ENCODE results near the gene DDX10.

DDX10 gene

GRCh38 chr11:108873941-108874340, 209.1 kb downstream of the DDX10 start:
- Histone ChIP-seq H3K27me3 (ENCODE audit: low read depth, low read length) (no peaks in the 10 kb centered on the region), H3K4me1 (ENCODE audit: control insufficient read depth in 1 of 2, insufficient read depth in 2 of 2, low read length in 2 of 2) (no peaks in the 10 kb centered on the region), H3K36me3 (ENCODE audit: control insufficient read depth in 1 of 2, insufficient read depth in 2 of 2, low read length in 2 of 2) (peaks cover 0 to 17% of the 10 kb centered on the region in 2 donors), H3K27ac (ENCODE audit: low read length) (no peak overlapping the region), H3K9me3 (ENCODE audit: control insufficient read depth in 1 of 2, low read length in 2 of 2) (no peaks in the 10 kb centered on the region), H3K4me3 (ENCODE audit: low read depth in 1 of 2, low read length in 2 of 2) (no peak overlapping the region)

- Histone ChIP-seq H3K36me3 (ENCODE audit: control insufficient read depth in 1 of 2, insufficient read depth in 2 of 2, low read length in 2 of 2) (peaks cover 0 to 17% of the 10 kb centered on the region in 2 donors), H3K27ac (ENCODE audit: low read length) (no peak overlapping the region), H3K27me3 (ENCODE audit: low read depth, low read length) (no peaks in the 10 kb centered on the region), H3K9me3 (ENCODE audit: control insufficient read depth in 1 of 2, low read length in 2 of 2) (no peaks in the 10 kb centered on the region), H3K4me1 (ENCODE audit: control insufficient read depth in 1 of 2, insufficient read depth in 2 of 2, low read length in 2 of 2) (no peaks in the 10 kb centered on the region), H3K4me3 (ENCODE audit: low read depth in 1 of 2, low read length in 2 of 2) (no peak overlapping the region)
Observed at GRCh38 chr11:108875134-108875533, 210.3 kb downstream of the DDX10 start.

GRCh38 chr11:108877178-108877577, 212.3 kb downstream of the DDX10 start:
- H3K36me3 ChIP-seq (ENCODE audit: control insufficient read depth in 1 of 2, insufficient read depth in 2 of 2, low read length in 2 of 2): peaks cover 0 to 12% of the 10 kb centered on the region in 2 donors
- no peaks in the 10 kb centered on the region for H3K27me3 ChIP-seq (ENCODE audit: low read depth, low read length)
- H3K4me3 ChIP-seq (ENCODE audit: low read depth in 1 of 2, low read length in 2 of 2): no peak overlapping the region
- no peak overlapping the region for H3K27ac ChIP-seq (ENCODE audit: low read length)
- H3K9me3 ChIP-seq (ENCODE audit: control insufficient read depth in 1 of 2, low read length in 2 of 2): no peaks in the 10 kb centered on the region
- H3K4me1 ChIP-seq (ENCODE audit: control insufficient read depth in 1 of 2, insufficient read depth in 2 of 2, low read length in 2 of 2): no peaks in the 10 kb centered on the region

GRCh38 chr11:108880510-108880909, 215.6 kb downstream of the DDX10 start:
- Histone ChIP-seq H3K9me3 (ENCODE audit: control insufficient read depth in 1 of 2, low read length in 2 of 2) (no peaks in the 10 kb centered on the region), H3K27me3 (ENCODE audit: low read depth, low read length) (no peaks in the 10 kb centered on the region), H3K36me3 (ENCODE audit: control insufficient read depth in 1 of 2, insufficient read depth in 2 of 2, low read length in 2 of 2) (no peaks in the 10 kb centered on the region), H3K27ac (ENCODE audit: low read length) (no peak overlapping the region), H3K4me1 (ENCODE audit: control insufficient read depth in 1 of 2, insufficient read depth in 2 of 2, low read length in 2 of 2) (no peaks in the 10 kb centered on the region), H3K4me3 (ENCODE audit: low read depth in 1 of 2, low read length in 2 of 2) (no peak overlapping the region)

- no peaks in the 10 kb centered on the region for H3K9me3 ChIP-seq (ENCODE audit: control insufficient read depth in 1 of 2, low read length in 2 of 2)
- no peaks in the 10 kb centered on the region for H3K27me3 ChIP-seq (ENCODE audit: low read depth, low read length)
- no peaks in the 10 kb centered on the region for H3K4me1 ChIP-seq (ENCODE audit: control insufficient read depth in 1 of 2, insufficient read depth in 2 of 2, low read length in 2 of 2)
- no peaks in the 10 kb centered on the region for H3K36me3 ChIP-seq (ENCODE audit: control insufficient read depth in 1 of 2, insufficient read depth in 2 of 2, low read length in 2 of 2)
- no peak overlapping the region for H3K27ac ChIP-seq (ENCODE audit: low read length)
- H3K4me3 ChIP-seq (ENCODE audit: low read depth in 1 of 2, low read length in 2 of 2): no peak overlapping the region
Observed at GRCh38 chr11:108881131-108881530, 216.3 kb downstream of the DDX10 start.

- Histone ChIP-seq H3K4me1 (ENCODE audit: control insufficient read depth in 1 of 2, insufficient read depth in 2 of 2, low read length in 2 of 2) (no peaks in the 10 kb centered on the region), H3K4me3 (ENCODE audit: low read depth in 1 of 2, low read length in 2 of 2) (no peak overlapping the region), H3K36me3 (ENCODE audit: control insufficient read depth in 1 of 2, insufficient read depth in 2 of 2, low read length in 2 of 2) (no peaks in the 10 kb centered on the region), H3K27ac (ENCODE audit: low read length) (no peak overlapping the region), H3K27me3 (ENCODE audit: low read depth, low read length) (no peaks in the 10 kb centered on the region), H3K9me3 (ENCODE audit: control insufficient read depth in 1 of 2, low read length in 2 of 2) (no peaks in the 10 kb centered on the region)
Observed at GRCh38 chr11:108882211-108882831, 217.5 kb downstream of the DDX10 start.

GRCh38 chr11:108886005-108886659, 221.3 kb downstream of the DDX10 start:
- no peak overlapping the region for H3K27ac ChIP-seq (ENCODE audit: low read length)
- no peaks in the 10 kb centered on the region for H3K9me3 ChIP-seq (ENCODE audit: control insufficient read depth in 1 of 2, low read length in 2 of 2)
- no peaks in the 10 kb centered on the region for H3K4me1 ChIP-seq (ENCODE audit: control insufficient read depth in 1 of 2, insufficient read depth in 2 of 2, low read length in 2 of 2)
- H3K36me3 ChIP-seq (ENCODE audit: control insufficient read depth in 1 of 2, insufficient read depth in 2 of 2, low read length in 2 of 2): no peaks in the 10 kb centered on the region
- H3K27me3 ChIP-seq (ENCODE audit: low read depth, low read length): no peaks in the 10 kb centered on the region
- H3K4me3 ChIP-seq (ENCODE audit: low read depth in 1 of 2, low read length in 2 of 2): no peak overlapping the region

GRCh38 chr11:108886660-108887009, 221.8 kb downstream of the DDX10 start:
- H3K36me3 ChIP-seq (ENCODE audit: control insufficient read depth in 1 of 2, insufficient read depth in 2 of 2, low read length in 2 of 2): no peaks in the 10 kb centered on the region
- H3K4me1 ChIP-seq (ENCODE audit: control insufficient read depth in 1 of 2, insufficient read depth in 2 of 2, low read length in 2 of 2): no peaks in the 10 kb centered on the region
- H3K4me3 ChIP-seq (ENCODE audit: low read depth in 1 of 2, low read length in 2 of 2): no peak overlapping the region
- no peaks in the 10 kb centered on the region for H3K27me3 ChIP-seq (ENCODE audit: low read depth, low read length)
- H3K9me3 ChIP-seq (ENCODE audit: control insufficient read depth in 1 of 2, low read length in 2 of 2): no peaks in the 10 kb centered on the region
- H3K27ac ChIP-seq (ENCODE audit: low read length): no peak overlapping the region

- Histone ChIP-seq H3K4me3 (ENCODE audit: low read depth in 1 of 2, low read length in 2 of 2) (no peak overlapping the region), H3K36me3 (ENCODE audit: control insufficient read depth in 1 of 2, insufficient read depth in 2 of 2, low read length in 2 of 2) (no peaks in the 10 kb centered on the region), H3K4me1 (ENCODE audit: control insufficient read depth in 1 of 2, insufficient read depth in 2 of 2, low read length in 2 of 2) (no peaks in the 10 kb centered on the region), H3K27ac (ENCODE audit: low read length) (no peak overlapping the region), H3K27me3 (ENCODE audit: low read depth, low read length) (no peaks in the 10 kb centered on the region), H3K9me3 (ENCODE audit: control insufficient read depth in 1 of 2, low read length in 2 of 2) (no peaks in the 10 kb centered on the region)
Observed at GRCh38 chr11:108887436-108888238, 222.8 kb downstream of the DDX10 start.

- Histone ChIP-seq H3K4me3 (ENCODE audit: low read depth in 1 of 2, low read length in 2 of 2) (no peak overlapping the region), H3K27ac (ENCODE audit: low read length) (no peak overlapping the region), H3K4me1 (ENCODE audit: control insufficient read depth in 1 of 2, insufficient read depth in 2 of 2, low read length in 2 of 2) (no peaks in the 10 kb centered on the region), H3K9me3 (ENCODE audit: control insufficient read depth in 1 of 2, low read length in 2 of 2) (no peaks in the 10 kb centered on the region), H3K36me3 (ENCODE audit: control insufficient read depth in 1 of 2, insufficient read depth in 2 of 2, low read length in 2 of 2) (no peaks in the 10 kb centered on the region), H3K27me3 (ENCODE audit: low read depth, low read length) (no peaks in the 10 kb centered on the region)
Observed at GRCh38 chr11:108890482-108891105, 225.7 kb downstream of the DDX10 start.

GRCh38 chr11:108891143-108891542, 226.3 kb downstream of the DDX10 start:
- H3K27ac ChIP-seq (ENCODE audit: low read length): no peak overlapping the region
- H3K4me1 ChIP-seq (ENCODE audit: control insufficient read depth in 1 of 2, insufficient read depth in 2 of 2, low read length in 2 of 2): no peaks in the 10 kb centered on the region
- H3K9me3 ChIP-seq (ENCODE audit: control insufficient read depth in 1 of 2, low read length in 2 of 2): no peaks in the 10 kb centered on the region
- no peaks in the 10 kb centered on the region for H3K27me3 ChIP-seq (ENCODE audit: low read depth, low read length)
- no peak overlapping the region for H3K4me3 ChIP-seq (ENCODE audit: low read depth in 1 of 2, low read length in 2 of 2)
- no peaks in the 10 kb centered on the region for H3K36me3 ChIP-seq (ENCODE audit: control insufficient read depth in 1 of 2, insufficient read depth in 2 of 2, low read length in 2 of 2)

Data from muscle layer of duodenum (tissue), 2 donors.